Measurements from ENCODE around the gene ANKRD22.

The ANKRD22 gene

GRCh38 chr10:88794731-88795130, 56.9 kb downstream of the ANKRD22 start:
- no peaks in the 10 kb centered on the region for H4K20me1 ChIP-seq (ENCODE audit: insufficient read depth, low read length)
- H3K9me2 ChIP-seq (ENCODE audit: low read depth, low read length) = no peaks in the 10 kb centered on the region
- H3K79me2 ChIP-seq (ENCODE audit: insufficient read depth, low read length) = no peaks in the 10 kb centered on the region
- H3K4me2 ChIP-seq (ENCODE audit: low read length) = no peak overlapping the region
- H3K27me3 ChIP-seq (ENCODE audit: insufficient read depth, low read length) = no peaks in the 10 kb centered on the region
- H3K27ac ChIP-seq (ENCODE audit: low read depth, low read length, poor library complexity, severe bottlenecking) = no peak overlapping the region
- H2AFZ ChIP-seq (ENCODE audit: low read length) = no peak overlapping the region
- H3K4me3 ChIP-seq (ENCODE audit: low read depth, low read length, poor library complexity, severe bottlenecking) = no peak overlapping the region
- H3K36me3 ChIP-seq (ENCODE audit: insufficient read depth, low read length) = no peaks in the 10 kb centered on the region
- no peak for TF ChIP-seq EZH2 (IDR thresholded peaks at IDR 0.05; ENCODE audit: borderline replicate concordance, low read length)
- TF ChIP-seq CTCF (IDR thresholded peaks at IDR 0.05; ENCODE audit: low read length) = no peak
- no peaks in the 10 kb centered on the region for H3F3A ChIP-seq (ENCODE audit: insufficient read depth, low read length)
- H3K9me3 ChIP-seq (ENCODE audit: low read length) = no peaks in the 10 kb centered on the region
- no peaks in the 10 kb centered on the region for H3K4me1 ChIP-seq (ENCODE audit: insufficient read depth, low read length, severe bottlenecking)
- H3K9ac ChIP-seq (ENCODE audit: low read length) = no peak overlapping the region

GRCh38 chr10:88793712-88794299, 57.8 kb downstream of the ANKRD22 start:
- no peaks in the 10 kb centered on the region for H3K9me2 ChIP-seq (ENCODE audit: low read depth, low read length)
- H3K79me2 ChIP-seq (ENCODE audit: insufficient read depth, low read length) = no peaks in the 10 kb centered on the region
- H3K4me3 ChIP-seq (ENCODE audit: low read depth, low read length, poor library complexity, severe bottlenecking) = no peak overlapping the region
- no peak overlapping the region for H3K27ac ChIP-seq (ENCODE audit: low read depth, low read length, poor library complexity, severe bottlenecking)
- H3K9me3 ChIP-seq (ENCODE audit: low read length) = no peaks in the 10 kb centered on the region
- no peaks in the 10 kb centered on the region for H3K4me1 ChIP-seq (ENCODE audit: insufficient read depth, low read length, severe bottlenecking)
- H3K36me3 ChIP-seq (ENCODE audit: insufficient read depth, low read length) = no peaks in the 10 kb centered on the region
- no peaks in the 10 kb centered on the region for H4K20me1 ChIP-seq (ENCODE audit: insufficient read depth, low read length)
- TF ChIP-seq CTCF (IDR thresholded peaks at IDR 0.05; ENCODE audit: low read length) (no peak), EZH2 (IDR thresholded peaks at IDR 0.05; ENCODE audit: borderline replicate concordance, low read length) (no peak)
- H3K9ac ChIP-seq (ENCODE audit: low read length) = no peak overlapping the region
- no peaks in the 10 kb centered on the region for H3F3A ChIP-seq (ENCODE audit: insufficient read depth, low read length)
- H3K27me3 ChIP-seq (ENCODE audit: insufficient read depth, low read length) = no peaks in the 10 kb centered on the region
- H2AFZ ChIP-seq (ENCODE audit: low read length) = no peak overlapping the region
- no peak overlapping the region for H3K4me2 ChIP-seq (ENCODE audit: low read length)

GRCh38 chr10:88792661-88793060, 59.0 kb downstream of the ANKRD22 start:
- Histone ChIP-seq H3K4me1 (ENCODE audit: insufficient read depth, low read length, severe bottlenecking) (no peaks in the 10 kb centered on the region), H3K4me2 (ENCODE audit: low read length) (no peak overlapping the region), H4K20me1 (ENCODE audit: insufficient read depth, low read length) (no peaks in the 10 kb centered on the region), H3K9me2 (ENCODE audit: low read depth, low read length) (no peaks in the 10 kb centered on the region), H3K79me2 (ENCODE audit: insufficient read depth, low read length) (no peaks in the 10 kb centered on the region), H3K36me3 (ENCODE audit: insufficient read depth, low read length) (no peaks in the 10 kb centered on the region), H2AFZ (ENCODE audit: low read length) (no peak overlapping the region), H3K9me3 (ENCODE audit: low read length) (no peaks in the 10 kb centered on the region), H3K9ac (ENCODE audit: low read length) (no peak overlapping the region), H3F3A (ENCODE audit: insufficient read depth, low read length) (no peaks in the 10 kb centered on the region), H3K27me3 (ENCODE audit: insufficient read depth, low read length) (no peaks in the 10 kb centered on the region), H3K4me3 (ENCODE audit: low read depth, low read length, poor library complexity, severe bottlenecking) (no peak overlapping the region), H3K27ac (ENCODE audit: low read depth, low read length, poor library complexity, severe bottlenecking) (no peak overlapping the region)
- TF ChIP-seq CTCF (IDR thresholded peaks at IDR 0.05; ENCODE audit: low read length) = no peak
- no peak for TF ChIP-seq EZH2 (IDR thresholded peaks at IDR 0.05; ENCODE audit: borderline replicate concordance, low read length)

Data from OCI-LY1 (cell line).